ENCODE data around the gene ATOH8.

The ATOH8 gene

GRCh38 chr2:85785871-85786270 is 32.1 kb downstream of the ATOH8 start:
- TF ChIP-seq TAF1 (IDR thresholded peaks at IDR 0.05; ENCODE audit: low read depth) (no peak), CEBPB (IDR thresholded peaks at IDR 0.05) (no peak), CREB1 (IDR thresholded peaks at IDR 0.05; ENCODE audit: low read depth) (no peak), ZBTB7A (IDR thresholded peaks at IDR 0.05; ENCODE audit: low read depth) (no peak), EP300 (IDR thresholded peaks at IDR 0.05; ENCODE audit: borderline replicate concordance) (no peak), NFIC (IDR thresholded peaks at IDR 0.05) (no peak), EGR1 (IDR thresholded peaks at IDR 0.05) (no peak), TCF12 (IDR thresholded peaks at IDR 0.05; ENCODE audit: low read depth) (no peak), FOXM1 (IDR thresholded peaks at IDR 0.05; ENCODE audit: borderline replicate concordance, low read depth) (no peak), RAD21 (IDR thresholded peaks at IDR 0.05; ENCODE audit: low read depth) (no peak)

GRCh38 chr2:85786444-85786843 is 32.7 kb downstream of the ATOH8 start:
- TF ChIP-seq USF1 (IDR thresholded peaks at IDR 0.05) (no peak), MAX (IDR thresholded peaks at IDR 0.05) (no peak), REST (IDR thresholded peaks at IDR 0.05; ENCODE audit: low read depth) (no peak), EGR1 (IDR thresholded peaks at IDR 0.05) (no peak)

- no peak for TF ChIP-seq ZBTB7A (IDR thresholded peaks at IDR 0.05; ENCODE audit: low read depth)
- TF ChIP-seq TAF1 (IDR thresholded peaks at IDR 0.05; ENCODE audit: low read depth), result no peak
- no peak for TF ChIP-seq MAX (IDR thresholded peaks at IDR 0.05)
- TF ChIP-seq TEAD4 (IDR thresholded peaks at IDR 0.05), result no peak
These were observed 33.1 kb downstream of the ATOH8 start for GRCh38 chr2:85786865-85787264.

GRCh38 chr2:85787282-85787980 is 33.6 kb downstream of the ATOH8 start:
- TF ChIP-seq TCF12 (IDR thresholded peaks at IDR 0.05; ENCODE audit: low read depth) (no peak), ZBTB7A (IDR thresholded peaks at IDR 0.05; ENCODE audit: low read depth) (no peak), NFIC (IDR thresholded peaks at IDR 0.05) (no peak), YY1 (IDR thresholded peaks at IDR 0.05; ENCODE audit: low read depth) (no peak), USF1 (IDR thresholded peaks at IDR 0.05) (no peak), CEBPB (IDR thresholded peaks at IDR 0.05) (no peak), TAF1 (IDR thresholded peaks at IDR 0.05; ENCODE audit: low read depth) (no peak), EGR1 (IDR thresholded peaks at IDR 0.05) (no peak), REST (IDR thresholded peaks at IDR 0.05; ENCODE audit: low read depth) (no peak), RAD21 (IDR thresholded peaks at IDR 0.05; ENCODE audit: low read depth) (no peak), CREB1 (IDR thresholded peaks at IDR 0.05; ENCODE audit: low read depth) (no peak), TEAD4 (IDR thresholded peaks at IDR 0.05) (no peak)

- no peak for TF ChIP-seq CREB1 (IDR thresholded peaks at IDR 0.05; ENCODE audit: low read depth)
- TF ChIP-seq TCF12 (IDR thresholded peaks at IDR 0.05; ENCODE audit: low read depth), result no peak
- no peak for TF ChIP-seq TEAD4 (IDR thresholded peaks at IDR 0.05)
- TF ChIP-seq NFIC (IDR thresholded peaks at IDR 0.05), result no peak
- TF ChIP-seq RAD21 (IDR thresholded peaks at IDR 0.05; ENCODE audit: low read depth), result no peak
- TF ChIP-seq EP300 (IDR thresholded peaks at IDR 0.05; ENCODE audit: borderline replicate concordance), result no peak
- no peak for TF ChIP-seq CEBPB (IDR thresholded peaks at IDR 0.05)
- no peak for TF ChIP-seq YY1 (IDR thresholded peaks at IDR 0.05; ENCODE audit: low read depth)
- TF ChIP-seq REST (IDR thresholded peaks at IDR 0.05; ENCODE audit: low read depth), result no peak
- TF ChIP-seq ZBTB7A (IDR thresholded peaks at IDR 0.05; ENCODE audit: low read depth), result no peak
- no peak for TF ChIP-seq MAX (IDR thresholded peaks at IDR 0.05)
- no peak for TF ChIP-seq USF1 (IDR thresholded peaks at IDR 0.05)
- no peak for TF ChIP-seq TAF1 (IDR thresholded peaks at IDR 0.05; ENCODE audit: low read depth)
- no peak for TF ChIP-seq EGR1 (IDR thresholded peaks at IDR 0.05)
- TF ChIP-seq FOXM1 (IDR thresholded peaks at IDR 0.05; ENCODE audit: borderline replicate concordance, low read depth), result no peak
These were observed 34.2 kb downstream of the ATOH8 start for GRCh38 chr2:85787981-85788340.

Data from Ishikawa (cell line).